Testis (tissue), 2 donors: ENCODE results near the gene HK1.

Experiments used
- CTCF ChIP-seq, 3 experiments: fragments of 450-650 bp in 2 of 3; fragments of 200-600 bp in 1 of 3; sonication (generic) in 1 of 3; IDR thresholded peaks; one replicate each; pipeline ENCODE4 v1.5.1; 2016 to 2019; ENCODE audit warnings: antibody characterized with exemption in 3 of 3, mild to moderate bottlenecking in 2 of 3, moderate library complexity in 1 of 3
- POLR2A ChIP-seq: fragments of 450-650 bp; IDR thresholded peaks from one replicate; pipeline ENCODE4 v1.6.1; 2017; ENCODE audit warnings: antibody characterized with exemption, mild to moderate bottlenecking, moderate library complexity

DNA sequence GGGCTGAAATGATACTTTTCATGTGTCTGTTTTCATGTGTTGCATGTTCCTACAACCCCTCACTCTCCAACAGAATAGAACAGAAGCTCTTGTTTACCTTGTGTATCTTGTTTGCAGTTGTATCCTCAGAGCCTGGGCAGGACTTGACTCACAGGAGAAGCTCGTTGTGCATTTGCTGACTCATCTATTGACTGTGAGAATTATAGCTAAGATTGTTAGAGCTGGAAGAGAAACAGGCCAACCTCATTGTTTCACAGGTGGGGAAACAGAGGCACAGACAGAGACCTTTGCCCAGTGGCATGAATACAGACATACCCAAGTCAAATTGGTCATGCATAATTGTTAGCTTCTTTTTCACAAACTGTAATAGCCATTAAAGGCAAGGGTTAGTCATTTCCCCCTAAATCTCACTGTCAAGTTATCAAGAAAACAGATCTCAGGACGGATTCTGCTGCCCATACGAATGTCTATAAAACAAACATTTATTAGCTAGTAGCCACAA, 168.4 kb downstream of the HK1 start:
- TF ChIP-seq CTCF (IDR thresholded peaks at IDR 0.05) (no peak), POLR2A (no peak)
